HepG2 (cell line): ENCODE measurements around the gene SFMBT1. TPM values are rescaled to one million over a fixed set of nuclear protein-coding genes. Genes with fewer than 3 reads are reported as not detected.
A peak's percentile ranks its signal among the peaks of the same experiment; 100 is the strongest.

ENCODE experiments used
- ARNT2 ChIP-seq: sonication (generic); formaldehyde crosslinking; IDR thresholded peaks from 2 replicates; pipeline ENCODE4 v1.8.0; 2022; ENCODE audit warnings: mild to moderate bottlenecking, low read depth, missing genetic modification reagents, moderate library complexity
- GLI4 ChIP-seq: sonication (generic); formaldehyde crosslinking; IDR thresholded peaks from 2 replicates; pipeline ENCODE4 v1.5.1; 2020; ENCODE audit warnings: missing genetic modification reagents, mild to moderate bottlenecking, moderate library complexity, borderline replicate concordance
- HCFC1 ChIP-seq: fragments of 150-350 bp; IDR thresholded peaks from 2 replicates; pipeline ENCODE4 v1.6.1; 2014; ENCODE audit warnings: low read depth, low read length
- HNF4G ChIP-seq, 2 experiments: sonication (generic) in 1 of 2; formaldehyde crosslinking in 1 of 2; IDR thresholded peaks; 2 replicates each; pipeline versions ENCODE4 v1.4.0 to v1.6.1; 2011 to 2020; ENCODE audit warnings: borderline replicate concordance in 2 of 2, low read depth in 2 of 2, mild to moderate bottlenecking in 2 of 2, low read length in 1 of 2, missing genetic modification reagents in 1 of 2, moderate library complexity in 1 of 2
- KDM6A ChIP-seq: IDR thresholded peaks from 2 replicates; pipeline ENCODE4 v1.6.1; 2016; ENCODE audit warnings: low read depth
- PHF20 ChIP-seq: sonication (generic); formaldehyde crosslinking; IDR thresholded peaks from 2 replicates; pipeline ENCODE4 v1.5.0; 2020; ENCODE audit warnings: mild to moderate bottlenecking, missing genetic modification reagents
- SMAD3 ChIP-seq: sonication (generic); formaldehyde crosslinking; IDR thresholded peaks from 2 replicates; pipeline ENCODE4 v1.4.0; 2020; ENCODE audit warnings: missing genetic modification reagents
- SSRP1 ChIP-seq: IDR thresholded peaks from 2 replicates; pipeline ENCODE4 v1.6.1; 2016; ENCODE audit warnings: control low read depth
- TGIF2 ChIP-seq: IDR thresholded peaks from 2 replicates; pipeline ENCODE4 v1.6.1; 2016; ENCODE audit warnings: control low read depth, missing compliant biosample characterization
- TIGD3 ChIP-seq: sonication (generic); formaldehyde crosslinking; IDR thresholded peaks from 2 replicates; pipeline ENCODE4 v1.5.1; 2020; ENCODE audit warnings: mild to moderate bottlenecking, missing genetic modification reagents, borderline replicate concordance
- ZHX1 ChIP-seq: sonication (generic); formaldehyde crosslinking; IDR thresholded peaks from 2 replicates; pipeline ENCODE4 v1.8.1; 2022; ENCODE audit warnings: low read depth, mild to moderate bottlenecking, missing genetic modification reagents
- ZNF20 ChIP-seq: sonication (generic); formaldehyde crosslinking; IDR thresholded peaks from 2 replicates; pipeline ENCODE4 v1.4.0; 2020; ENCODE audit warnings: mild to moderate bottlenecking, moderate library complexity, missing genetic modification reagents
- ZNF383 ChIP-seq: sonication (generic); formaldehyde crosslinking; IDR thresholded peaks from 2 replicates; pipeline ENCODE4 v1.4.0; 2020; ENCODE audit warnings: missing genetic modification reagents, mild to moderate bottlenecking, borderline replicate concordance
- ZNF569 ChIP-seq: sonication (generic); formaldehyde crosslinking; IDR thresholded peaks from 2 replicates; pipeline ENCODE4 v1.5.0; 2020; ENCODE audit warnings: mild to moderate bottlenecking, missing genetic modification reagents, moderate library complexity, borderline replicate concordance
- ZNF773 ChIP-seq: sonication (generic); formaldehyde crosslinking; IDR thresholded peaks from 2 replicates; pipeline ENCODE4 v1.4.0; 2020; ENCODE audit warnings: missing genetic modification reagents, borderline replicate concordance
- polyA plus RNA-seq, 8 experiments: library from polyadenylated mRNA; depleted of rRNA in 3 of 8; stranded (reverse) in 7 of 8; unstranded in 1 of 8; fragments of >200 nt; fragmentation: Illumina TruSeq in 4 of 8; extraction: Trizol in 4 of 8; gene quantifications; 2 replicates each; pipeline versions ENCODE4 v1.2.1 to v1.2.3, GENCODE V29; 2011 to 2016; ENCODE audit warnings: low read depth in 4 of 8, missing spikeins in 1 of 8, mixed read lengths in 1 of 8; ENCODE audit not compliant: insufficient read depth in 1 of 8
- total RNA-seq, 5 experiments: library from RNA; depleted of rRNA; stranded (reverse); fragments of >200 nt; fragmentation: Illumina TruSeq; extraction: Trizol; gene quantifications; 2 replicates each; pipeline ENCODE4 v1.2.3, GENCODE V29; 2016; ENCODE audit warnings: low read depth in 1 of 5
- TF ChIP-seq, protein P1 (sequence below): sonication (generic); formaldehyde crosslinking; IDR thresholded peaks from 2 replicates; pipeline ENCODE4 v1.9.0; 2021; ENCODE audit warnings: missing genetic modification reagents, mild to moderate bottlenecking, borderline replicate concordance
- TF ChIP-seq, protein P2 (sequence below): sonication (generic); formaldehyde crosslinking; IDR thresholded peaks from 2 replicates; pipeline ENCODE4 v1.4.0; 2020; ENCODE audit warnings: missing genetic modification reagents
- TF ChIP-seq, protein P3 (sequence below): IDR thresholded peaks from 2 replicates; pipeline ENCODE4 v1.6.1; 2016; ENCODE audit warnings: low read depth, borderline replicate concordance

SFMBT1 gene
- total and polyA plus RNA-seq, 2 of the 13 experiments (the other 11 are each of a cell fraction or from before 2014, with no cell fraction given) = 3.8 to 12.8 TPM

GRCh38 chr3:53092942-53093341 is 47.1 kb upstream of the SFMBT1 start (continued):
- TF ChIP-seq ZNF773 = no peak
- no peak for TF ChIP-seq ARNT2 (CRISPR knock-in tag)
- no peak for TF ChIP-seq ZNF569 (CRISPR knock-in tag)
- TF ChIP-seq SMAD3 (CRISPR knock-in tag) = 0 out of 2 replicates have a peak, but pooled peaks have one; percentile 23
- TF ChIP-seq, protein P1, sequence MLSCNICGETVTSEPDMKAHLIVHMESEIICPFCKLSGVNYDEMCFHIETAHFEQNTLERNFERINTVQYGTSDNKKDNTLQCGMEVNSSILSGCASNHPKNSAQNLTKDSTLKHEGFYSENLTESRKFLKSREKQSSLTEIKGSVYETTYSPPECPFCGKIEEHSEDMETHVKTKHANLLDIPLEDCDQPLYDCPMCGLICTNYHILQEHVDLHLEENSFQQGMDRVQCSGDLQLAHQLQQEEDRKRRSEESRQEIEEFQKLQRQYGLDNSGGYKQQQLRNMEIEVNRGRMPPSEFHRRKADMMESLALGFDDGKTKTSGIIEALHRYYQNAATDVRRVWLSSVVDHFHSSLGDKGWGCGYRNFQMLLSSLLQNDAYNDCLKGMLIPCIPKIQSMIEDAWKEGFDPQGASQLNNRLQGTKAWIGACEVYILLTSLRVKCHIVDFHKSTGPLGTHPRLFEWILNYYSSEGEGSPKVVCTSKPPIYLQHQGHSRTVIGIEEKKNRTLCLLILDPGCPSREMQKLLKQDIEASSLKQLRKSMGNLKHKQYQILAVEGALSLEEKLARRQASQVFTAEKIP (CRISPR knock-in tag) = no peak
- no peak for TF ChIP-seq TGIF2 (CRISPR knock-in tag)
- no peak for TF ChIP-seq TIGD3
- TF ChIP-seq, protein P2, sequence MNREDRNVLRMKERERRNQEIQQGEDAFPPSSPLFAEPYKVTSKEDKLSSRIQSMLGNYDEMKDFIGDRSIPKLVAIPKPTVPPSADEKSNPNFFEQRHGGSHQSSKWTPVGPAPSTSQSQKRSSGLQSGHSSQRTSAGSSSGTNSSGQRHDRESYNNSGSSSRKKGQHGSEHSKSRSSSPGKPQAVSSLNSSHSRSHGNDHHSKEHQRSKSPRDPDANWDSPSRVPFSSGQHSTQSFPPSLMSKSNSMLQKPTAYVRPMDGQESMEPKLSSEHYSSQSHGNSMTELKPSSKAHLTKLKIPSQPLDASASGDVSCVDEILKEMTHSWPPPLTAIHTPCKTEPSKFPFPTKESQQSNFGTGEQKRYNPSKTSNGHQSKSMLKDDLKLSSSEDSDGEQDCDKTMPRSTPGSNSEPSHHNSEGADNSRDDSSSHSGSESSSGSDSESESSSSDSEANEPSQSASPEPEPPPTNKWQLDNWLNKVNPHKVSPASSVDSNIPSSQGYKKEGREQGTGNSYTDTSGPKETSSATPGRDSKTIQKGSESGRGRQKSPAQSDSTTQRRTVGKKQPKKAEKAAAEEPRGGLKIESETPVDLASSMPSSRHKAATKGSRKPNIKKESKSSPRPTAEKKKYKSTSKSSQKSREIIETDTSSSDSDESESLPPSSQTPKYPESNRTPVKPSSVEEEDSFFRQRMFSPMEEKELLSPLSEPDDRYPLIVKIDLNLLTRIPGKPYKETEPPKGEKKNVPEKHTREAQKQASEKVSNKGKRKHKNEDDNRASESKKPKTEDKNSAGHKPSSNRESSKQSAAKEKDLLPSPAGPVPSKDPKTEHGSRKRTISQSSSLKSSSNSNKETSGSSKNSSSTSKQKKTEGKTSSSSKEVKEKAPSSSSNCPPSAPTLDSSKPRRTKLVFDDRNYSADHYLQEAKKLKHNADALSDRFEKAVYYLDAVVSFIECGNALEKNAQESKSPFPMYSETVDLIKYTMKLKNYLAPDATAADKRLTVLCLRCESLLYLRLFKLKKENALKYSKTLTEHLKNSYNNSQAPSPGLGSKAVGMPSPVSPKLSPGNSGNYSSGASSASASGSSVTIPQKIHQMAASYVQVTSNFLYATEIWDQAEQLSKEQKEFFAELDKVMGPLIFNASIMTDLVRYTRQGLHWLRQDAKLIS = no peak
- TF ChIP-seq KDM6A (CRISPR knock-in tag) = 0 out of 2 replicates have a peak, but pooled peaks have one; percentile 30
- TF ChIP-seq ZNF383 (CRISPR knock-in tag) = no peak
- no peak for TF ChIP-seq SSRP1
- no peak for TF ChIP-seq HCFC1
- no peak for TF ChIP-seq ZHX1 (CRISPR knock-in tag)
- TF ChIP-seq HNF4G (IDR thresholded peaks at IDR 0.05; ENCODE audit: borderline replicate concordance, low read depth, low read length) = peak; percentile 79
- 0 out of 2 replicates have a peak, but pooled peaks have one; percentile 21 for TF ChIP-seq HNF4G (CRISPR knock-in tag; IDR thresholded peaks at IDR 0.05; ENCODE audit: borderline replicate concordance, low read depth)
- TF ChIP-seq, protein P3, sequence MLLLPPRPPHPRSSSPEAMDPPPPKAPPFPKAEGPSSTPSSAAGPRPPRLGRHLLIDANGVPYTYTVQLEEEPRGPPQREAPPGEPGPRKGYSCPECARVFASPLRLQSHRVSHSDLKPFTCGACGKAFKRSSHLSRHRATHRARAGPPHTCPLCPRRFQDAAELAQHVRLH (CRISPR knock-in tag) = no peak
- TF ChIP-seq PHF20 = no peak
- TF ChIP-seq GLI4 (CRISPR knock-in tag) = no peak
- no peak for TF ChIP-seq ZNF20
